Measurements from ENCODE around the gene FUNDC1. TPM values are rescaled to one million over a fixed set of nuclear protein-coding genes. Genes with fewer than 3 reads are reported as not detected.

The FUNDC1 gene
- total RNA-seq, 1 experiment from 2014 or later = 20.9 TPM

DNA sequence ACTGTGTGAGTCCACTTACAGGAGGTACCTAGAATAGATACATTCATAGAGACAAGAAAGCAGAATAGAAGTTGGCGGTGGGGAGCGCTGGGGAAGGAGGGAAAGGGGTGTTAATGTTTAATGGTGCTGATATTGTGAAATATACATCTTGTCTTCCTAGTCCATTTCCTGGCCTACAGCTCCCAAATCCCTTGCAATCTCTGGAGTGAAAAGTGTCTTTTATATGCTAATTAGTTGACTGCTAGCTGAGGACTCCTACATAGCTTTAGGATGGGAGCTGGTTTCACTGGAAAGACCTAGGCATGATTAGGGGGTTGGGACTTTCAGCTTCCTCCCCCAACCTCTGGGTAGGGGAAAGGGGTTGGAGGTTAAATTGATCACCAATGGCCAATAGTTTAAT, 36.0 kb downstream of the FUNDC1 start:
- Histone ChIP-seq H2BK5ac (ENCODE audit: insufficient read length, low read length) (no peak overlapping the region), H2BK15ac (ENCODE audit: low read depth, low read length) (no peak overlapping the region), H3K23ac (ENCODE audit: insufficient read length, low read depth, low read length) (no peak overlapping the region), H4K8ac (replicated peaks; ENCODE audit: insufficient read length, low read depth, low read length) (no peak overlapping the region), H3K14ac (ENCODE audit: insufficient read depth, low read length) (no peak overlapping the region), H3K9me3 (ENCODE audit: control insufficient read depth, low read depth, low read length) (peaks cover 26% of the 10 kb centered on the region), H4K91ac (ENCODE audit: insufficient read length, low read depth, low read length) (no peak overlapping the region), H3K4me1 (ENCODE audit: insufficient read depth, low read length) (no peaks in the 10 kb centered on the region; the same call in 1 of the 2 replicates), H3K18ac (ENCODE audit: insufficient read length, low read depth, low read length) (no peak overlapping the region), H2AK5ac (ENCODE audit: insufficient read length, low read length) (no peak overlapping the region), H2AFZ (ENCODE audit: low read length) (no peak overlapping the region), H2BK20ac (ENCODE audit: low read depth, low read length, poor library complexity, severe bottlenecking) (no peak overlapping the region), H3K79me1 (ENCODE audit: insufficient read depth, low read depth, low read length, poor library complexity, severe bottlenecking) (no peaks in the 10 kb centered on the region), H3K27ac (ENCODE audit: insufficient read length, low read depth, low read length) (no peak overlapping the region), H3K79me2 (ENCODE audit: insufficient read depth, low read length) (no peaks in the 10 kb centered on the region), H3K4ac (ENCODE audit: low read depth, low read length) (no peak overlapping the region), H2BK12ac (ENCODE audit: insufficient read length, low read depth, low read length) (no peak overlapping the region), H3T11ph (ENCODE audit: low read length) (no peak overlapping the region), H3K27me3 (ENCODE audit: insufficient read depth, low read length) (no peaks in the 10 kb centered on the region), H4K20me1 (ENCODE audit: control insufficient read depth, insufficient read depth, insufficient read length) (no peaks in the 10 kb centered on the region), H4K5ac (ENCODE audit: insufficient read length, low read depth, low read length) (no peak overlapping the region), H3K23me2 (ENCODE audit: insufficient read length, low read depth, low read length, poor library complexity, severe bottlenecking) (no peaks in the 10 kb centered on the region), H3K56ac (ENCODE audit: insufficient read length, low read depth, low read length) (no peak overlapping the region), H3K4me2 (ENCODE audit: insufficient read depth, insufficient read length, low read length) (no peak overlapping the region), H2BK120ac (ENCODE audit: low read depth, low read length, poor library complexity, severe bottlenecking) (no peak overlapping the region), H3K9ac (ENCODE audit: extremely low read depth, insufficient read length, low read length) (no peak overlapping the region)
- no peak overlapping the region for H3K4me3 Mint-ChIP-seq
- no CpG with 5 or more reads among the region's 2 CpGs for WGBS (ENCODE audit: extremely low coverage, insufficient read length, low lambda C conversion rate)
- H3K4me1 Mint-ChIP-seq = peaks cover 11 to 13% of the 10 kb centered on the region in 2 experiments
- H3K36me3 Mint-ChIP-seq (ENCODE audit: insufficient read depth in 1 of 3, low read depth in 3 of 3) = peaks cover 0 to 5% (median 4%) of the 10 kb centered on the region in 3 experiments; a peak in 4 of 7 replicates
- no peak overlapping the region for H3K27ac Mint-ChIP-seq
- no peaks in the 10 kb centered on the region for H3K27me3 Mint-ChIP-seq (ENCODE audit: low read depth)
- TF ChIP-seq, protein P1, sequence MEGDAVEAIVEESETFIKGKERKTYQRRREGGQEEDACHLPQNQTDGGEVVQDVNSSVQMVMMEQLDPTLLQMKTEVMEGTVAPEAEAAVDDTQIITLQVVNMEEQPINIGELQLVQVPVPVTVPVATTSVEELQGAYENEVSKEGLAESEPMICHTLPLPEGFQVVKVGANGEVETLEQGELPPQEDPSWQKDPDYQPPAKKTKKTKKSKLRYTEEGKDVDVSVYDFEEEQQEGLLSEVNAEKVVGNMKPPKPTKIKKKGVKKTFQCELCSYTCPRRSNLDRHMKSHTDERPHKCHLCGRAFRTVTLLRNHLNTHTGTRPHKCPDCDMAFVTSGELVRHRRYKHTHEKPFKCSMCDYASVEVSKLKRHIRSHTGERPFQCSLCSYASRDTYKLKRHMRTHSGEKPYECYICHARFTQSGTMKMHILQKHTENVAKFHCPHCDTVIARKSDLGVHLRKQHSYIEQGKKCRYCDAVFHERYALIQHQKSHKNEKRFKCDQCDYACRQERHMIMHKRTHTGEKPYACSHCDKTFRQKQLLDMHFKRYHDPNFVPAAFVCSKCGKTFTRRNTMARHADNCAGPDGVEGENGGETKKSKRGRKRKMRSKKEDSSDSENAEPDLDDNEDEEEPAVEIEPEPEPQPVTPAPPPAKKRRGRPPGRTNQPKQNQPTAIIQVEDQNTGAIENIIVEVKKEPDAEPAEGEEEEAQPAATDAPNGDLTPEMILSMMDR (conservative IDR thresholded peaks at IDR 0.05) = no peak
- DNase-seq = no peak
- peaks cover 43 to 52% of the 10 kb centered on the region in 2 experiments for H3K9me3 Mint-ChIP-seq
